Left lung (tissue), 10 donors: ENCODE measurements around the gene TBX3. TPM values are rescaled to one million over a fixed set of nuclear protein-coding genes. Genes with fewer than 3 reads are reported as not detected.
"Not testable (repeated sequence)": the region's sequence is repeated elsewhere in the genome, so short reads cannot be mapped to it uniquely, and the experiment has no call there.

Experiments
- ATAC-seq: fragments of 200-7000 bp; cut with Tn5 transposase; one replicate; pipeline ENCODE4 v1.9.1; 2020; ENCODE audit warnings: moderate library complexity
- DNase-seq, 4 donors: peaks; one replicate each; pipeline ENCODE4 v3.0.0-alpha.2; 2013 to 2020
- H3K27ac ChIP-seq, 2 donors: fragments of 200-600 bp; sonication (generic) in 1 of 2; one replicate each; pipeline versions ENCODE4 v1.5.0 to v1.8.0; 2020 to 2021
- H3K27me3 ChIP-seq, 2 donors: fragments of 200-600 bp; sonication (generic) in 1 of 2; one replicate each; pipeline versions ENCODE4 v1.5.0 to v1.8.0; 2020 to 2021
- H3K36me3 ChIP-seq, 2 donors: fragments of 200-600 bp; sonication (generic) in 1 of 2; one replicate each; pipeline versions ENCODE4 v1.5.0 to v1.8.0; 2020 to 2021
- H3K4me1 ChIP-seq, 2 donors: fragments of 200-600 bp; one replicate each; pipeline ENCODE4 v1.8.0; 2021
- H3K4me3 ChIP-seq, 2 donors: fragments of 200-600 bp; sonication (generic) in 1 of 2; one replicate each; pipeline versions ENCODE4 v1.5.0 to v1.8.0; 2020 to 2021; ENCODE audit warnings: mild to moderate bottlenecking in 1 of 2
- H3K9me3 ChIP-seq, 2 donors: fragments of 200-600 bp; sonication (generic) in 1 of 2; one replicate each; pipeline versions ENCODE4 v1.5.0 to v1.8.0; 2020 to 2021
- CTCF ChIP-seq, 2 donors: fragments of 200-600 bp; sonication (generic) in 1 of 2; IDR thresholded peaks; one replicate each; pipeline versions ENCODE4 v1.5.0 to v1.8.0; 2021; ENCODE audit warnings: antibody characterized with exemption in 2 of 2
- intact Hi-C, 2 donors: fragments of 100-400 bp; cut with DNase I; formaldehyde crosslinking; loops; one replicate each; pipeline versions ENCODE4 v1.11.2 to v1.14.2; 2022
- polyA plus RNA-seq, 6 donors: library from polyadenylated mRNA; unstranded; fragments of 120-200 nt; gene quantifications; one replicate each; pipeline ENCODE4 v1.2.1, GENCODE V29; 2013; ENCODE audit not compliant: insufficient read length in 6 of 6
- total RNA-seq, 2 donors: library from RNA; stranded (reverse); fragmentation: NEBNext Ultra II Directional; extraction: Animal tissue kit (Norgen Biotek cat#: 25700); gene quantifications; one replicate each; pipeline ENCODE4 v1.2.1, GENCODE V29; 2021
- donor health status: DM: no; HTN: yes; CAD: no.
- donor health status: DM: no; HTN: no; CAD: no.

The TBX3 gene
- total and polyA plus RNA-seq, 8 donors = 28.3 to 109 (median 104) TPM

GRCh38 chr12:114721266-114721665 lies 37.3 kb upstream of the TBX3 start:
- H3K9me3 ChIP-seq = no peaks in the 10 kb centered on the region
- TF ChIP-seq CTCF (IDR thresholded peaks at IDR 0.05) = no peak
- no peak overlapping the region for H3K27ac ChIP-seq
- H3K27me3 ChIP-seq = no peaks in the 10 kb centered on the region
- no peaks in the 10 kb centered on the region for H3K36me3 ChIP-seq
- ATAC-seq (no peak), DNase-seq (no peak)
- no peaks in the 10 kb centered on the region for H3K4me1 ChIP-seq
- H3K4me3 ChIP-seq = no peak overlapping the region
- intact Hi-C loops = no loop called here

- Histone ChIP-seq H3K4me1 (no peaks in the 10 kb centered on the region), H3K4me3 (no peak overlapping the region), H3K36me3 (no peaks in the 10 kb centered on the region), H3K27ac (no peak overlapping the region), H3K9me3 (peaks cover 0 to 6% of the 10 kb centered on the region in 2 donors), H3K27me3 (peaks cover 0 to 10% of the 10 kb centered on the region in 2 donors)
- TF ChIP-seq CTCF (IDR thresholded peaks at IDR 0.05) = no peak
- no peak for DNase-seq
- intact Hi-C loops = no loop called here
- ATAC-seq = no peak
Observed at GRCh38 chr12:114713466-114714215, 29.7 kb upstream of the TBX3 start.

GRCh38 chr12:114711689-114712152 lies 27.7 kb upstream of the TBX3 start:
- Histone ChIP-seq H3K9me3 (peaks cover 0 to 6% of the 10 kb centered on the region in 2 donors), H3K36me3 (no peaks in the 10 kb centered on the region), H3K4me1 (no peaks in the 10 kb centered on the region), H3K27ac (no peak overlapping the region), H3K4me3 (no peak overlapping the region), H3K27me3 (peaks cover 0 to 10% of the 10 kb centered on the region in 2 donors)
- no peak for TF ChIP-seq CTCF (IDR thresholded peaks at IDR 0.05)
- DNase-seq (no peak), ATAC-seq (no peak)
- intact Hi-C loops = no loop called here

- Histone ChIP-seq H3K36me3 (no peaks in the 10 kb centered on the region), H3K4me3 (no peak overlapping the region), H3K4me1 (no peaks in the 10 kb centered on the region), H3K27ac (no peak overlapping the region), H3K27me3 (peaks cover 0 to 10% of the 10 kb centered on the region in 2 donors), H3K9me3 (peaks cover 0 to 6% of the 10 kb centered on the region in 2 donors)
- DNase-seq (no peak), ATAC-seq (no peak)
- TF ChIP-seq CTCF (IDR thresholded peaks at IDR 0.05) = no peak
- intact Hi-C loops = no loop called here
Observed at GRCh38 chr12:114710151-114710550, 26.2 kb upstream of the TBX3 start.

- intact Hi-C loops = no loop called here
- H3K36me3 ChIP-seq = no peaks in the 10 kb centered on the region
- no peak for ATAC-seq
- H3K9me3 ChIP-seq = peaks cover 0 to 5% of the 10 kb centered on the region in 2 donors
- no peaks in the 10 kb centered on the region for H3K4me1 ChIP-seq
- no peak overlapping the region for H3K4me3 ChIP-seq
- DNase-seq = no peak
- H3K27ac ChIP-seq = no peak overlapping the region
- peaks cover 0 to 18% of the 10 kb centered on the region in 2 donors for H3K27me3 ChIP-seq
- TF ChIP-seq CTCF (IDR thresholded peaks at IDR 0.05) = no peak
Observed at GRCh38 chr12:114709112-114709511, 25.1 kb upstream of the TBX3 start.

- H3K27ac ChIP-seq, ATAC-seq, intact Hi-C loops, DNase-seq, H3K36me3 ChIP-seq, H3K4me3 ChIP-seq, H3K9me3 ChIP-seq, H3K4me1 ChIP-seq: not testable (repeated sequence)
- peaks cover 0 to 23% of the 10 kb centered on the region in 2 donors for H3K27me3 ChIP-seq
Observed at GRCh38 chr12:114708598-114708997, 24.6 kb upstream of the TBX3 start.
